Lower lobe of right lung (tissue), 2 donors: ENCODE results near the gene SH3BP1. TPM values are rescaled to one million over a fixed set of nuclear protein-coding genes. Genes with fewer than 3 reads are reported as not detected.
A peak's percentile ranks its signal among the peaks of the same experiment; 100 is the strongest.

ENCODE experiments used
- ATAC-seq, 2 donors: fragments of 200-7000 bp; cut with Tn5 transposase; one replicate each; pipeline ENCODE4 v1.9.1; 2020 to 2022; ENCODE audit warnings: mild to moderate bottlenecking in 2 of 2, moderate library complexity in 2 of 2
- DNase-seq: peaks from one replicate; pipeline ENCODE4 v3.0.0-alpha.2; 2020
- H3K27ac ChIP-seq: fragments of 200-600 bp; one replicate; pipeline ENCODE4 v1.8.0; 2022
- H3K27me3 ChIP-seq: fragments of 200-600 bp; one replicate; pipeline ENCODE4 v1.8.0; 2022; ENCODE audit warnings: low read depth
- H3K36me3 ChIP-seq: fragments of 200-600 bp; one replicate; pipeline ENCODE4 v1.8.0; 2022; ENCODE audit warnings: mild to moderate bottlenecking
- H3K4me1 ChIP-seq: fragments of 200-600 bp; one replicate; pipeline ENCODE4 v1.8.0; 2022
- H3K4me3 ChIP-seq: fragments of 200-600 bp; one replicate; pipeline ENCODE4 v1.8.0; 2022; ENCODE audit warnings: mild to moderate bottlenecking
- H3K9me3 ChIP-seq: fragments of 200-600 bp; one replicate; pipeline ENCODE4 v1.8.0; 2022
- intact Hi-C: fragments of 100-400 bp; cut with DNase I; formaldehyde crosslinking; loops from one replicate; pipeline ENCODE4 v1.11.0; 2022
- total RNA-seq: library from RNA; stranded (reverse); fragmentation: NEBNext Ultra II Directional; extraction: Animal tissue kit (Norgen Biotek cat#: 25700); gene quantifications from one replicate; pipeline ENCODE4 v1.2.1, GENCODE V29; 2021
- TF ChIP-seq, protein P1 (sequence below): fragments of 200-600 bp; IDR thresholded peaks from one replicate; pipeline ENCODE4 v1.8.0; 2022; ENCODE audit warnings: antibody characterized with exemption, mild to moderate bottlenecking
- donor health status: DM: no; HTN: yes; CAD: no; lungs with severe emphysema.

The SH3BP1 gene
- total RNA-seq, 1 donor from 2014 or later: 34.8 TPM

DNA sequence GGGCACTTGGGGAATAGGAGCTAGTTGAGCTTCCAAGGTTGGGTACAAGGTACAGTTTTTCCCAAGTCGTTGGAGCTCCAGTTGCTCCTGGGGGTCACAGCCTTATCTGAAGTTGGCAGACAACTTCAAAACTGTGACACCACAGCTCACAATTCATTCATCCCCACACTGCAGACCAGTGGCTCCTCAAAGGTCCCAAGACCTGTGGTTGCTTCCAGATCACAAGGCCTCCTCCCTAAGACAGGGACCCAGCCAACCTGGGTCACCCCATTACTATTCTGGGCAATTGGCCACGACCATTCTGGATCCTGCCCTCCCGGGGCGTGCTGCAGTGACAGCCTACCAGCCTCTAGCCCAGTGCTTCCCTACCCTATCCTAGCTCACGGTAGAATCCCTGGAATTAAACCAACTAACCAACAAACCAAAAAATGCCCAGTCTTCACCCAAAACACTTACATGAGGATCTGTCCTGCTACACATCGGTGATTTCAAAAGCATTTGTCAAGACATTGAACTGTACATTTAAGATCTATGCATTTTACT is 18.2 kb downstream of the SH3BP1 start:
- ATAC-seq: no peak
- TF ChIP-seq, protein P1, sequence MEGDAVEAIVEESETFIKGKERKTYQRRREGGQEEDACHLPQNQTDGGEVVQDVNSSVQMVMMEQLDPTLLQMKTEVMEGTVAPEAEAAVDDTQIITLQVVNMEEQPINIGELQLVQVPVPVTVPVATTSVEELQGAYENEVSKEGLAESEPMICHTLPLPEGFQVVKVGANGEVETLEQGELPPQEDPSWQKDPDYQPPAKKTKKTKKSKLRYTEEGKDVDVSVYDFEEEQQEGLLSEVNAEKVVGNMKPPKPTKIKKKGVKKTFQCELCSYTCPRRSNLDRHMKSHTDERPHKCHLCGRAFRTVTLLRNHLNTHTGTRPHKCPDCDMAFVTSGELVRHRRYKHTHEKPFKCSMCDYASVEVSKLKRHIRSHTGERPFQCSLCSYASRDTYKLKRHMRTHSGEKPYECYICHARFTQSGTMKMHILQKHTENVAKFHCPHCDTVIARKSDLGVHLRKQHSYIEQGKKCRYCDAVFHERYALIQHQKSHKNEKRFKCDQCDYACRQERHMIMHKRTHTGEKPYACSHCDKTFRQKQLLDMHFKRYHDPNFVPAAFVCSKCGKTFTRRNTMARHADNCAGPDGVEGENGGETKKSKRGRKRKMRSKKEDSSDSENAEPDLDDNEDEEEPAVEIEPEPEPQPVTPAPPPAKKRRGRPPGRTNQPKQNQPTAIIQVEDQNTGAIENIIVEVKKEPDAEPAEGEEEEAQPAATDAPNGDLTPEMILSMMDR: no peak
- Histone ChIP-seq H3K9me3 (no peaks in the 10 kb centered on the region), H3K4me1 (peaks cover 39% of the 10 kb centered on the region), H3K4me3 (peak overlapping the region; percentile 48), H3K36me3 (peaks cover 13% of the 10 kb centered on the region), H3K27ac (peak overlapping the region; percentile 68), H3K27me3 (no peaks in the 10 kb centered on the region)
- intact Hi-C loops: no loop called here
- no peak for DNase-seq

DNA sequence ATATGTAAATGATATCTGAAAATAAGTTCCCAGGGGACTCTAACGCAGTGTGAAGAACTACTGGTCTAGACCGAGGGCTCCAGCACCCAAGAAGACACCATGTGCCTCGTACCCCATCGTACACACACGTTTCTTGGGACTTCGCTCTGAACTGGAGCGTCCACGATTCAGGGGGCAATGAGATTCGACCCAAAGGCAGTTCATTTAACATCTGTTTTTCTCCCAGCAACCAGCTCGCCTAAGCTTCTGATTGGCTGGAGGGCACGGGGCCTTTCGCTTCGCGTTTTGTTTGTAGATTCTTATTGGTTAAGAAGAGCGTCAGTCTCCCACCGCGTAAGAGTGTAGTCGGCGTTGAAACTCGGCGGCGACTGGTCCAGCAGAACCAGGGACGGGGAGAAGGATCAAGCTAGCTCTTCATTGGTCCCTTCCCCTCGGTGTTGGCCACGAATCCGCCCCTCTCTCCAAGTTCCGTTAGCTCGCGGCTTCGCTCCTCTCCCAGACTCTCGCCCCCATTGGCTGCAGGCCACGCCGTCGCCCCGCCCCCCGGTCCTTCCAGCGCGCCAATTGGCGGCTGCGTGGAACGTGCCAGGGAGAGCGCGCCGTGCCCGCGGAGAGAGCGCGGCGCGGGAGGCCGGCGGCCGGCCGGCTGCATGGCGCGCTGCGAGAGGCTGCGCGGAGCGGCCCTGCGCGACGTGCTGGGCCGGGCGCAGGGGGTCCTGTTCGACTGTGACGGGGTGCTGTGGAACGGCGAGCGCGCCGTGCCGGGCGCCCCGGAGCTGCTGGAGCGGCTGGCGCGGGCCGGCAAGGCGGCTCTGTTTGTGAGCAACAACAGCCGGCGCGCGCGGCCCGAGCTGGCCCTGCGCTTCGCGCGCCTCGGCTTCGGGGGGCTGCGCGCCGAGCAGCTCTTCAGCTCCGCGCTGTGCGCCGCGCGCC is 18.9 kb downstream of the SH3BP1 start, which contains the start of gene PDXP:
PDXP (plus strand) TSS at position 591 of the 933 bp plus-strand sequence; CDS start at position 651, 60 bp downstream.
- peak within 1 kb of the TSS; percentile 48 for H3K4me3 ChIP-seq
- peaks cover 6% of the 10 kb centered on the region for H3K36me3 ChIP-seq
- H3K9me3 ChIP-seq: no peaks in the 10 kb centered on the region
- peak within 1 kb of the TSS; percentile 68 for H3K27ac ChIP-seq
- ATAC-seq (peak; percentile 98), DNase-seq (peak; percentile 99)
- intact Hi-C loops: no loop called here
- peaks cover 39% of the 10 kb centered on the region for H3K4me1 ChIP-seq
- H3K27me3 ChIP-seq: no peaks in the 10 kb centered on the region
- TF ChIP-seq, protein P1: no peak

DNA sequence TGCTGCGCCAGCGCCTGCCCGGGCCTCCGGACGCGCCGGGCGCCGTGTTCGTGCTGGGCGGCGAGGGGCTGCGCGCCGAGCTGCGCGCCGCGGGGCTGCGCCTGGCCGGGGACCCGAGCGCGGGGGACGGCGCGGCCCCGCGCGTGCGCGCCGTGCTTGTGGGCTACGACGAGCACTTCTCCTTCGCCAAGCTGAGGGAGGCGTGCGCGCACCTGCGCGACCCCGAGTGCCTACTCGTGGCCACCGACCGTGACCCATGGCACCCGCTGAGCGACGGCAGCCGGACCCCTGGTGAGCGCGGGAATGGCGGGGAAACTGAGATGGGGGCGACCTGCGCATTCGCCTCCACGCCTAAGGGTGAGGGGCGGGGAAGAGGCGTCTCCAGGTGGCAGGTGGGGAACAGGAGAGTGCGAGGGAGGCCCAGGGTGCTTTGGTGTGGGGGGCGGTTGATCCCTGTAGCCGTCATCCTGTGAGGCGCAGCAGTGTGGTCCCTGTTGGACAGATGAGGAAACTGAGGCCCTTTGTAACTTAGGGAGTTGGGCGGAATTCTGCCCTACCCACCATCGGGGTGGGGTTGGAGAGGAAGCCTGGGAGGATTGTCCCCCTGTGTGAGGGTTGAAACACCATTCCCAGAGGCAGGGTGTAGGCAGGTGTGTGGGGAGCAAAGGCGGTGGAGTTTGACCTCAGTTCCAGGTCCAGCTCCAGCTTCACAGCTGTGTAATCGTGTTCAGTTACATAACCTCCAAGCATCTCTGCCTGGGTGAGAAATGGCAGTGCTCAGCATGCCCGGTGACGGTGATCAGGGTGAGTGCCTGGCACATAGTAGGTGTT is 19.8 kb downstream of the SH3BP1 start:
- H3K36me3 ChIP-seq: no peaks in the 10 kb centered on the region

DNA sequence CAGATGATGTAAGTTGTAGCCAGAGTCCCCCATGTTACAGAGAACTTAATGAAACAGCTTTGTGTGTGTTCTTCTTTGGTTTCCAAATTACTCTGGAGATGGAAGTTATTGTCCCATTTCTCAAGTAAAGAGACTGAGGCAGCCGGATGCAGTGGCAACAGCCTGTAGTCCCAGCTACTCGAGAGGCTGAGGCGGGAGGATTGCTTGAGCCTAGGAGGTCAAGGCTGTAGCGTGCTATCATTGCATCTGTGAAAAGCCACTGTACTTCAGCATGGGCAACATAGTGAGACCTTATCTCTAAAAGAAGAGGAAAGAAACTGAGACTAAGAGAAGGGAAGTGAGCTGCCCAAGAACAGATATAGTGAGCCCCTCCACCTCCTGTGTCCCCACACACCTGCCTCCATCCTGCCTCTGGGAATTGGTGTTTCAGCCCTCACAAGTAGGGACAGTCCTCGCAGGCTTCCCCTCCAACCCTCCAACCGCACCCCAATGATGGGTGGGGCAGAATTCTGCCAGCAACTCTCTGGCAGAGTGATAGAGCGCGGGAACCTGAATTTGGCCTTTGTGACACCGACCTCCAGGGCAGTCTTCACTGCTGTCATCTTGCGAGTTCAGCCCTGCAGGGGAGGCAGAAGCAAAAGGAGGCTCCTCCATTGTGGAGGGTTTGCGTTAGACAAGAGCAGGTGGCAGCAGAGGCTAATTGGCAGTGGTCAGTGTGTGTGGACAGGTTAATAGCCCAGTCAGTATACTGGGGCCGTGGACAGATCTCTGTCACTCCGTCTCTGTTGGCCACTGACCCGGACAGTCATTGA is 20.6 kb downstream of the SH3BP1 start:
- H3K27ac ChIP-seq: peak overlapping the region; percentile 31
- peak overlapping the region; percentile 48 for H3K4me3 ChIP-seq
- H3K36me3 ChIP-seq: no peaks in the 10 kb centered on the region
- peaks cover 39% of the 10 kb centered on the region for H3K4me1 ChIP-seq
- intact Hi-C loops: no loop called here
- DNase-seq: no peak
- TF ChIP-seq, protein P1: no peak
- no peaks in the 10 kb centered on the region for H3K9me3 ChIP-seq
- no peak for ATAC-seq
- no peaks in the 10 kb centered on the region for H3K27me3 ChIP-seq

More for the DNA sequence above, 19.8 kb downstream of the SH3BP1 start:
- Histone ChIP-seq H3K4me3 (peak overlapping the region; percentile 48), H3K27me3 (no peaks in the 10 kb centered on the region), H3K9me3 (no peaks in the 10 kb centered on the region), H3K4me1 (peaks cover 39% of the 10 kb centered on the region), H3K27ac (no peak overlapping the region)
- DNase-seq (peak; percentile 64), ATAC-seq (no peak)
- intact Hi-C loops: no loop called here
- TF ChIP-seq, protein P1: no peak

DNA sequence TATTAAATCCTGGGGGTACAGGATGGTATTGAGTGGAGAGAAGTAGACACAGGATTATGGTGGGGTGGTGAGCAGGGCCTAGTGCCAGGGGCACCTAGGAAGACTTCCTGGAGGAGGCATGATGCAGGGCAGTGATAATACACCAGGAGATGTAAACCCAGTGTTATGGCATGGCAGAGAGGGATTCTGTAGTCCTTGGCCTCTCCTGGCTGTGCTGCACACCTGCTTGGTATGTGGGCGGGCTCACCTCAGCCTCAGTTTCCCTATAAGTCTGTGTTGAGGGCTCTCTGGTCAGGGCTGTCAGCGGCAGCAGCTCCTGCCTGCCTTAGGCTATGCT is 21.2 kb downstream of the SH3BP1 start:
- DNase-seq: no peak
- Histone ChIP-seq H3K4me3 (no peak overlapping the region), H3K36me3 (peaks cover 4% of the 10 kb centered on the region), H3K4me1 (peaks cover 39% of the 10 kb centered on the region), H3K27me3 (no peaks in the 10 kb centered on the region), H3K9me3 (no peaks in the 10 kb centered on the region), H3K27ac (peak overlapping the region; percentile 31)
- intact Hi-C loops: no loop called here
- TF ChIP-seq, protein P1: no peak
- no peak for ATAC-seq
